BLaER1 (cell line): ENCODE results near the gene RAC2.

Experiments used
- H3K27ac ChIP-seq: shearing (Covaris generic); formaldehyde crosslinking; 2 replicates; pipeline ENCODE4 v1.8.1; 2022
- H3K27me3 ChIP-seq: shearing (Covaris generic); formaldehyde crosslinking; 2 replicates; pipeline ENCODE4 v1.8.1; 2022
- H3K36me3 ChIP-seq: shearing (Covaris generic); formaldehyde crosslinking; 2 replicates; pipeline ENCODE4 v1.8.1; 2022
- H3K4me1 ChIP-seq: shearing (Covaris generic); formaldehyde crosslinking; 2 replicates; pipeline ENCODE4 v1.8.1; 2022
- H3K4me2 ChIP-seq: shearing (Covaris generic); formaldehyde crosslinking; 2 replicates; pipeline ENCODE4 v1.8.1; 2022
- H3K4me3 ChIP-seq: shearing (Covaris generic); formaldehyde crosslinking; 2 replicates; pipeline ENCODE4 v1.8.1; 2022
- H3K9ac ChIP-seq: shearing (Covaris generic); formaldehyde crosslinking; 2 replicates; pipeline ENCODE4 v1.8.1; 2022
- H3K9me3 ChIP-seq: shearing (Covaris generic); formaldehyde crosslinking; 2 replicates; pipeline ENCODE4 v1.8.1; 2022
- H4K20me1 ChIP-seq: shearing (Covaris generic); formaldehyde crosslinking; 2 replicates; pipeline ENCODE4 v1.8.1; 2022
- Cebpa-rat ChIP-seq: shearing (Covaris generic); IDR thresholded peaks from 2 replicates; pipeline ENCODE4 v1.8.1; 2022

Gene RAC2

GRCh38 chr22:37193629-37194191 lies 50.4 kb downstream of the RAC2 start:
- TF ChIP-seq Cebpa-rat, result no peak
- Histone ChIP-seq H3K27ac (no peak overlapping the region), H3K36me3 (no peaks in the 10 kb centered on the region), H3K4me2 (no peak overlapping the region), H3K4me1 (peaks cover 26% of the 10 kb centered on the region), H3K9me3 (peaks cover 9% of the 10 kb centered on the region), H3K27me3 (no peaks in the 10 kb centered on the region), H3K9ac (no peak overlapping the region), H4K20me1 (no peaks in the 10 kb centered on the region), H3K4me3 (no peak overlapping the region)

GRCh38 chr22:37192741-37193140 lies 51.3 kb downstream of the RAC2 start:
- Histone ChIP-seq H3K4me1 (peaks cover 29% of the 10 kb centered on the region), H3K9ac (no peak overlapping the region), H4K20me1 (no peaks in the 10 kb centered on the region), H3K4me3 (no peak overlapping the region), H3K36me3 (no peaks in the 10 kb centered on the region), H3K27me3 (no peaks in the 10 kb centered on the region), H3K4me2 (no peak overlapping the region), H3K27ac (no peak overlapping the region), H3K9me3 (peaks cover 9% of the 10 kb centered on the region)
- no peak for TF ChIP-seq Cebpa-rat

GRCh38 chr22:37192204-37192603 lies 51.9 kb downstream of the RAC2 start:
- Histone ChIP-seq H4K20me1 (no peaks in the 10 kb centered on the region), H3K9ac (no peak overlapping the region), H3K4me1 (peaks cover 29% of the 10 kb centered on the region), H3K4me3 (no peak overlapping the region), H3K9me3 (peaks cover 9% of the 10 kb centered on the region), H3K36me3 (no peaks in the 10 kb centered on the region), H3K27me3 (no peaks in the 10 kb centered on the region), H3K4me2 (no peak overlapping the region), H3K27ac (no peak overlapping the region)
- TF ChIP-seq Cebpa-rat, result no peak

GRCh38 chr22:37190262-37190780 lies 53.7 kb downstream of the RAC2 start:
- H3K27ac ChIP-seq, result no peak overlapping the region
- H3K4me3 ChIP-seq, result no peak overlapping the region
- no peak for TF ChIP-seq Cebpa-rat
- peaks cover 9% of the 10 kb centered on the region for H3K9me3 ChIP-seq
- H3K4me2 ChIP-seq, result no peak overlapping the region
- H3K9ac ChIP-seq, result no peak overlapping the region
- H3K36me3 ChIP-seq, result no peaks in the 10 kb centered on the region
- H3K27me3 ChIP-seq, result no peaks in the 10 kb centered on the region
- H4K20me1 ChIP-seq, result no peaks in the 10 kb centered on the region
- peaks cover 37% of the 10 kb centered on the region for H3K4me1 ChIP-seq

- TF ChIP-seq Cebpa-rat, result no peak
- Histone ChIP-seq H3K27me3 (no peaks in the 10 kb centered on the region), H3K4me3 (no peak overlapping the region), H3K36me3 (no peaks in the 10 kb centered on the region), H4K20me1 (no peaks in the 10 kb centered on the region), H3K9me3 (peaks cover 9% of the 10 kb centered on the region), H3K4me2 (peak overlapping the region; percentile 80), H3K4me1 (peaks cover 49% of the 10 kb centered on the region), H3K27ac (peak overlapping the region; percentile 64; the same call in 1 of the 2 replicates), H3K9ac (no peak overlapping the region)
These were observed 55.1 kb downstream of the RAC2 start for GRCh38 chr22:37188901-37189466.

- Histone ChIP-seq H3K4me3 (peak within 1 kb of the TSS; percentile 26; the same call in 1 of the 2 replicates), H4K20me1 (no peaks in the 10 kb centered on the region), H3K27me3 (no peaks in the 10 kb centered on the region), H3K9me3 (peaks cover 6% of the 10 kb centered on the region), H3K4me1 (peaks cover 58% of the 10 kb centered on the region), H3K27ac (peak within 1 kb of the TSS; percentile 64), H3K4me2 (peak within 1 kb of the TSS; percentile 80), H3K36me3 (no peaks in the 10 kb centered on the region), H3K9ac (peak within 1 kb of the TSS; percentile 51)
- no peak for TF ChIP-seq Cebpa-rat
These were observed 55.9 kb downstream of the RAC2 start, which contains the start of gene C1QTNF6 for GRCh38 chr22:37187891-37188761. Gene C1QTNF6 (minus strand): TSS chr22:37188247. CDS start chr22:37188213, 34 bp downstream.

- peak overlapping the region; percentile 26; the same call in 1 of the 2 replicates for H3K4me3 ChIP-seq
- peaks cover 64% of the 10 kb centered on the region for H3K4me1 ChIP-seq
- no peaks in the 10 kb centered on the region for H4K20me1 ChIP-seq
- no peaks in the 10 kb centered on the region for H3K36me3 ChIP-seq
- no peaks in the 10 kb centered on the region for H3K27me3 ChIP-seq
- peak overlapping the region; percentile 51 for H3K9ac ChIP-seq
- peak overlapping the region; percentile 64 for H3K27ac ChIP-seq
- H3K9me3 ChIP-seq, result no peaks in the 10 kb centered on the region
- H3K4me2 ChIP-seq, result peak overlapping the region; percentile 80
- no peak for TF ChIP-seq Cebpa-rat
These were observed 56.5 kb downstream of the RAC2 start for GRCh38 chr22:37187552-37187890.

- no peaks in the 10 kb centered on the region for H3K9me3 ChIP-seq
- H3K36me3 ChIP-seq, result no peaks in the 10 kb centered on the region
- TF ChIP-seq Cebpa-rat, result no peak
- H3K9ac ChIP-seq, result no peak overlapping the region
- no peak overlapping the region for H3K4me3 ChIP-seq
- H3K27ac ChIP-seq, result no peak overlapping the region
- no peaks in the 10 kb centered on the region for H3K27me3 ChIP-seq
- peak overlapping the region; percentile 80 for H3K4me2 ChIP-seq
- H3K4me1 ChIP-seq, result peaks cover 67% of the 10 kb centered on the region
- H4K20me1 ChIP-seq, result no peaks in the 10 kb centered on the region
These were observed 57.0 kb downstream of the RAC2 start for GRCh38 chr22:37186997-37187522.

GRCh38 chr22:37186228-37186996 lies 57.7 kb downstream of the RAC2 start:
- H3K9me3 ChIP-seq, result no peaks in the 10 kb centered on the region
- H3K27ac ChIP-seq, result no peak overlapping the region
- H3K4me3 ChIP-seq, result no peak overlapping the region
- no peak overlapping the region for H3K9ac ChIP-seq
- H4K20me1 ChIP-seq, result no peaks in the 10 kb centered on the region
- TF ChIP-seq Cebpa-rat, result no peak
- H3K4me2 ChIP-seq, result peak overlapping the region; percentile 80
- H3K36me3 ChIP-seq, result no peaks in the 10 kb centered on the region
- peaks cover 67% of the 10 kb centered on the region for H3K4me1 ChIP-seq
- no peaks in the 10 kb centered on the region for H3K27me3 ChIP-seq
